H9 (cell line): ENCODE data around the gene KANSL3. TPM values are rescaled to one million over a fixed set of nuclear protein-coding genes. Genes with fewer than 3 reads are reported as not detected.

Experiments
- DNase-seq: peaks from one replicate; pipeline ENCODE4 v3.0.0-alpha.2; 2017
- H2AFZ ChIP-seq: one replicate; pipeline ENCODE4 v1.6.1; 2013; ENCODE audit warnings: mild to moderate bottlenecking, low read length, control low read depth, moderate library complexity
- H2AK5ac ChIP-seq: 2 replicates; pipeline ENCODE4 v1.6.1; 2013; ENCODE audit warnings: low read length, control low read depth, mixed read lengths; ENCODE audit not compliant: insufficient read length
- H2BK120ac ChIP-seq: one replicate; pipeline ENCODE4 v1.6.1; 2013; ENCODE audit warnings: low read depth, mild to moderate bottlenecking, low read length, control low read depth, inconsistent platforms; ENCODE audit not compliant: poor library complexity, severe bottlenecking
- H2BK12ac ChIP-seq: 2 replicates; pipeline ENCODE4 v1.6.1; 2013; ENCODE audit warnings: low read length, control low read depth, mixed read lengths, low read depth; ENCODE audit not compliant: insufficient read length
- H2BK15ac ChIP-seq: 2 replicates; pipeline ENCODE4 v1.6.1; 2013; ENCODE audit warnings: low read depth, low read length, control low read depth
- H2BK20ac ChIP-seq: one replicate; pipeline ENCODE4 v1.6.1; 2013; ENCODE audit warnings: low read depth, mild to moderate bottlenecking, low read length, control low read depth, inconsistent platforms; ENCODE audit not compliant: poor library complexity, severe bottlenecking
- H2BK5ac ChIP-seq: 2 replicates; pipeline ENCODE4 v1.6.1; 2013; ENCODE audit warnings: low read length, control low read depth, mixed read lengths; ENCODE audit not compliant: insufficient read length
- H3K14ac ChIP-seq: 2 replicates; pipeline ENCODE4 v1.6.1; 2013; ENCODE audit warnings: low read length, control low read depth; ENCODE audit not compliant: insufficient read depth
- H3K18ac ChIP-seq: 2 replicates; pipeline ENCODE4 v1.6.1; 2013; ENCODE audit warnings: low read depth, mild to moderate bottlenecking, mixed read lengths, low read length, control low read depth; ENCODE audit not compliant: insufficient read length
- H3K23ac ChIP-seq: 2 replicates; pipeline ENCODE4 v1.6.1; 2013; ENCODE audit warnings: low read length, control low read depth, mixed read lengths, low read depth; ENCODE audit not compliant: insufficient read length
- H3K23me2 ChIP-seq: 2 replicates; pipeline ENCODE4 v1.6.1; 2013; ENCODE audit warnings: low read depth, mild to moderate bottlenecking, mixed read lengths, low read length, control low read depth; ENCODE audit not compliant: insufficient read length, poor library complexity, severe bottlenecking
- H3K27ac ChIP-seq: 2 replicates; pipeline ENCODE4 v1.5.1; 2013; ENCODE audit warnings: low read length, control low read depth, mixed read lengths, low read depth; ENCODE audit not compliant: insufficient read length
- H3K27me3 ChIP-seq: 2 replicates; pipeline ENCODE4 v1.6.1; 2013; ENCODE audit warnings: low read length, control low read depth, inconsistent platforms; ENCODE audit not compliant: insufficient read depth
- H3K4ac ChIP-seq: 2 replicates; pipeline ENCODE4 v1.6.1; 2013; ENCODE audit warnings: low read depth, mild to moderate bottlenecking, control low read depth, inconsistent platforms, low read length, moderate library complexity
- H3K4me1 ChIP-seq: 2 replicates; pipeline ENCODE4 v1.6.1; 2013; ENCODE audit warnings: low read length, control low read depth, inconsistent platforms; ENCODE audit not compliant: insufficient read depth
- H3K4me2 ChIP-seq: 2 replicates; pipeline ENCODE4 v1.6.1; 2013; ENCODE audit warnings: low read length, control low read depth, mixed read lengths; ENCODE audit not compliant: insufficient read length, insufficient read depth
- H3K56ac ChIP-seq: 2 replicates; pipeline ENCODE4 v1.6.1; 2013; ENCODE audit warnings: low read depth, mild to moderate bottlenecking, mixed read lengths, low read length, control low read depth; ENCODE audit not compliant: insufficient read length
- H3K79me1 ChIP-seq: 2 replicates; pipeline ENCODE4 v1.6.1; 2013; ENCODE audit warnings: low read depth, mild to moderate bottlenecking, moderate library complexity, low read length, control low read depth, inconsistent platforms; ENCODE audit not compliant: insufficient read depth, poor library complexity, severe bottlenecking
- H3K79me2 ChIP-seq: 2 replicates; pipeline ENCODE4 v1.6.1; 2013; ENCODE audit warnings: low read length, control low read depth, inconsistent platforms; ENCODE audit not compliant: insufficient read depth
- H3K9ac ChIP-seq: 2 replicates; pipeline ENCODE4 v1.6.1; 2013; ENCODE audit warnings: low read length, control low read depth, mixed read lengths; ENCODE audit not compliant: insufficient read length; ENCODE audit errors: extremely low read depth
- H3K9me3 ChIP-seq: one replicate; pipeline ENCODE4 v1.6.1; 2013; ENCODE audit warnings: low read depth, low read length, inconsistent platforms; ENCODE audit not compliant: control insufficient read depth
- H3T11ph ChIP-seq: one replicate; pipeline ENCODE4 v1.6.1; 2013; ENCODE audit warnings: mild to moderate bottlenecking, low read length, control low read depth, inconsistent platforms
- H4K20me1 ChIP-seq: one replicate; pipeline ENCODE4 v1.6.1; 2013; ENCODE audit not compliant: control insufficient read depth, insufficient read length, insufficient read depth
- H4K5ac ChIP-seq: 2 replicates; pipeline ENCODE4 v1.6.1; 2013; ENCODE audit warnings: low read depth, mild to moderate bottlenecking, mixed read lengths, low read length, control low read depth; ENCODE audit not compliant: insufficient read length
- H4K8ac ChIP-seq: replicated peaks from 2 replicates; pipeline ENCODE4 v1.6.1; 2013; ENCODE audit warnings: low read length, control low read depth, mixed read lengths, low read depth; ENCODE audit not compliant: insufficient read length
- H4K91ac ChIP-seq: 2 replicates; pipeline ENCODE4 v1.6.1; 2013; ENCODE audit warnings: low read depth, mild to moderate bottlenecking, moderate library complexity, mixed read lengths, low read length, control low read depth; ENCODE audit not compliant: insufficient read length
- H3K27ac Mint-ChIP-seq, 3 experiments: 2 replicates in 2 of 3; 3 replicates in 1 of 3; pipeline ENCODE4 v1.8.0; 2020 to 2021; ENCODE audit warnings: mixed read lengths in 3 of 3, mild to moderate bottlenecking in 1 of 3, moderate library complexity in 1 of 3
- H3K27me3 Mint-ChIP-seq: 2 replicates; pipeline ENCODE4 v1.8.0; 2021; ENCODE audit warnings: low read depth, mild to moderate bottlenecking, moderate library complexity, mixed read lengths
- H3K36me3 Mint-ChIP-seq, 3 experiments: 2 replicates in 2 of 3; 3 replicates in 1 of 3; pipeline ENCODE4 v1.8.0; 2020 to 2021; ENCODE audit warnings: low read depth in 3 of 3, mixed read lengths in 3 of 3; ENCODE audit not compliant: insufficient read depth in 1 of 3
- H3K4me1 Mint-ChIP-seq, 2 experiments: 2 replicates each; pipeline ENCODE4 v1.8.0; 2020; ENCODE audit warnings: mixed read lengths in 2 of 2
- H3K4me3 Mint-ChIP-seq, 2 experiments: 2 replicates in 1 of 2; 3 replicates in 1 of 2; pipeline ENCODE4 v1.8.0; 2020 to 2021; ENCODE audit warnings: mild to moderate bottlenecking in 2 of 2, mixed read lengths in 2 of 2, moderate library complexity in 1 of 2
- H3K9me3 Mint-ChIP-seq, 2 experiments: 2 replicates in 1 of 2; 3 replicates in 1 of 2; pipeline ENCODE4 v1.8.0; 2020; ENCODE audit warnings: mild to moderate bottlenecking in 2 of 2, mixed read lengths in 2 of 2, moderate library complexity in 1 of 2
- CTCF ChIP-seq: fragments of 200-600 bp; sonication (generic); conservative IDR thresholded peaks from 3 replicates; pipeline ENCODE4 v1.8.0; 2021; ENCODE audit warnings: antibody characterized with exemption, mild to moderate bottlenecking
- WGBS: extraction: QIAGEN DNeasy Blood & Tissue Kit; methylation state at CpG from one replicate; pipeline ENCODE4 v1.1.7; 2013; ENCODE audit warnings: missing lambda C conversion rate, low lambda C conversion rate, mixed read lengths; ENCODE audit not compliant: insufficient read length; ENCODE audit errors: extremely low coverage; 5-methylcytosine and 5-hydroxymethylcytosine counted together
- total RNA-seq: library from RNA; stranded (reverse); gene quantifications from 2 replicates; pipeline ENCODE4 v1.2.1, GENCODE V29; 2021

Gene KANSL3
- total RNA-seq, 1 experiment from 2014 or later: 35.7 TPM

- no peak overlapping the region for H2AFZ ChIP-seq
- Mint-ChIP-seq H3K27me3 (peaks cover 22% of the 10 kb centered on the region), H3K27ac (peak overlapping the region; percentile 36 to 92 (median 63); a peak in 5 of 7 replicates), H3K9me3 (peaks cover 4 to 5% of the 10 kb centered on the region in 2 experiments; a peak in 3 of 5 replicates), H3K4me1 (peaks cover 11 to 20% of the 10 kb centered on the region in 2 experiments), H3K4me3 (peak overlapping the region; percentile 33 to 42), H3K36me3 (peaks cover 4 to 10% (median 5%) of the 10 kb centered on the region in 3 experiments)
- TF ChIP-seq CTCF: peak; percentile 20; the same call in 2 of the 3 replicates
- H4K91ac ChIP-seq: no peak overlapping the region
- no peaks in the 10 kb centered on the region for H3K27me3 ChIP-seq
- no peaks in the 10 kb centered on the region for H3K79me2 ChIP-seq
- H3K9me3 ChIP-seq: no peaks in the 10 kb centered on the region
- DNase-seq: peak; percentile 73
- no peak overlapping the region for H2BK15ac ChIP-seq
- H2BK5ac ChIP-seq: no peak overlapping the region
- no peak overlapping the region for H2BK12ac ChIP-seq
- H3T11ph ChIP-seq: no peak overlapping the region
- no peak overlapping the region for H3K4ac ChIP-seq
- no peak overlapping the region for H3K56ac ChIP-seq
- H2AK5ac ChIP-seq: no peak overlapping the region
- H2BK20ac ChIP-seq: no peak overlapping the region
- H3K4me2 ChIP-seq: peak overlapping the region; percentile 48
- H3K79me1 ChIP-seq: no peaks in the 10 kb centered on the region
- no peak overlapping the region for H3K18ac ChIP-seq
- no CpG with 5 or more reads among the region's 7 CpGs for WGBS
- no peak overlapping the region for H3K9ac ChIP-seq
- H2BK120ac ChIP-seq: no peak overlapping the region
- no peak overlapping the region for H3K27ac ChIP-seq
- no peak overlapping the region for H3K14ac ChIP-seq
- no peaks in the 10 kb centered on the region for H4K20me1 ChIP-seq
- no peaks in the 10 kb centered on the region for H3K23me2 ChIP-seq
- no peak overlapping the region for H4K8ac ChIP-seq
- H4K5ac ChIP-seq: no peak overlapping the region
- H3K23ac ChIP-seq: no peak overlapping the region
- no peaks in the 10 kb centered on the region for H3K4me1 ChIP-seq
These were observed 90.9 kb downstream of the KANSL3 start for GRCh38 chr2:96547203-96547641.
